Myocyte (in vitro differentiated cells): ENCODE data around the gene RAB7A. TPM values are rescaled to one million over a fixed set of nuclear protein-coding genes. Genes with fewer than 3 reads are reported as not detected.
"Not testable (repeated sequence)": the region's sequence is repeated elsewhere in the genome, so short reads cannot be mapped to it uniquely, and the experiment has no call there.

Experiments used
- DNase-seq: peaks from one replicate; pipeline ENCODE4 v3.0.0-alpha.2; 2012; ENCODE audit warnings: low read depth
- total RNA-seq: library from RNA; depleted of rRNA; stranded (reverse); fragments of >200 nt; gene quantifications from 2 replicates; pipeline ENCODE4 v1.2.3, GENCODE V29; 2014

The RAB7A gene
- total RNA-seq, 1 donor from 2014 or later = 109 TPM

DNA sequence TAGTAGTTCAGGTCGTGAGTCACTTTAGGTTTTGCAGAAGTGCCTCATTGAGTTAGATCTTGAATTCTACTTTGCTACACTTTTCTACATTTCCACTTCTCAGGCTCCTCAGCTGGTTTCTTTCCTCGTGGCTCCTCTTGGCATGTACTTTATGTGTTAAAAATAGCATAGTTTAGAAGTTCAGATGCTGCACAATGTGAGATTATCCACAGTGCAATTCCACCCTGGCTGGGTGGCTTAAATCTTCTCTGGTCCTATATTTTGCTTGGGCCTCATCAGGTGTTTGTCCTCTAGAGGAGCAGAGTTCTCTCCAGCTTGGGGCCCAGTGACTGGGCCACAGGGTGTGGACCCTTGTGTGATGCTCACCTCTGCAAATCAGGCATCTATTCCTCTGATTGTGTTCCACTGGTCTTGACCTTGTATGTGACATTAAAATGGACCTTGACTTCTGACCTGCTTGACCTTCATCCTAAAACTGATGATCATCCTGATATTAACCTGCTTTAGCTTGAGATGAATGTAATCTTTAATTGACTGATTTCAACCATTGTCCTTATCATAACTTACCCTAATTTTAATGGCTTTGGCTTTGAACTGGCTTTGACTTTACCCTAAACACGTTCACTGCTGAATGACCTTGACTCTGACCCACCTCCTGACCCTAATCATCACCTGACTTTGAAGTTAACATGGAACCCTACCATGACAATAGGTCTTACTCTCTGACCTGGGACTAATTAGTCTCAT is 89.5 kb downstream of the RAB7A start:
- DNase-seq = no peak

DNA sequence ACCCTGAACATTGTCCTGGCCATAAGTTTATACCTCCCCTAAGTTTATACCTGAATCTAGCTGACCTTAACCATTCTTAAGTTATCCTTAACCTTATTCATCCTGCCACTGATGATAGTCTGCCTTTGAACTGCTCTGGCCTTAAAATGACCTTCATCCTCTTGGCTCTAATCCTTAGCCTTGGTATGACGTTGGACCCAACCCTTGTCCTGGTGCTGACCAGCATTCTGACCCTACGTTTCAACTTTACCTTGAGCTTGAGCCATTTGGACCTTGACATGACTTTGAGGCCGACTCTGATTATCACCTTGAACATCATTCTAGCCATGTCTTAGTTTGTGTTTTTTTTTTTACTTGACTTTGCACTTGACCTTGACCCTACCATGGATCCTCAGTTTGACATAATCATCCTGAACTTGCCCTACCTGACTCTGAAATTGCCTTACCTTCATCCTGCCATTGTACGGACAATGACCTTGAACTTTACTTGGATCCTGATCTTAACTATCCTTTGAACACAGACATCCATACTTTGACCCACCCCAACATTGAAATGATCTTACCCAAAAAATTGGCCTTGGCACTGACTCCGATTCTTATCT is 92.3 kb downstream of the RAB7A start:
- DNase-seq = no peak

GRCh38 chr3:128820252-128820839 is 94.4 kb downstream of the RAB7A start:
- no peak for DNase-seq

- DNase-seq = no peak
Observed at GRCh38 chr3:128823008-128823407, 97.0 kb downstream of the RAB7A start.

DNA sequence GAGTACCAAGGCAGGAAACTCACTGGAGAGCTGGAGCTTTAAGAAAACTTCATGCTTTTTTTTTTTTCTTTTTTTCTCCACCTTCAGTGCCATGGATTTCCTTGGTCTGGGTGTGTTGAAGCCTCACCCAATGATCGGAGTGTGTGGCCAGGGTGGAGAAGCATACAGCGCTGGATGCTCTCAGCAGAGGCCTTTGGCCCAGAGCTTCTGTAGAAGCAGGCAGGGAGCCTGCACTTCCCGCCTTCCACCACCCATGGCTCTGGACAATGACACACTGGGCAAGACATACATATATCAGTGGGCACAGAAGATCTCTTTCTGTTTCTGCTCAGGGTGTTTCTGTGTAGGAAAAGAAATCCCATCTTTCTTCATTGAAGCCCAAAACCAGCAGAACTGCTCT is 97.6 kb downstream of the RAB7A start:
- DNase-seq = no peak

DNA sequence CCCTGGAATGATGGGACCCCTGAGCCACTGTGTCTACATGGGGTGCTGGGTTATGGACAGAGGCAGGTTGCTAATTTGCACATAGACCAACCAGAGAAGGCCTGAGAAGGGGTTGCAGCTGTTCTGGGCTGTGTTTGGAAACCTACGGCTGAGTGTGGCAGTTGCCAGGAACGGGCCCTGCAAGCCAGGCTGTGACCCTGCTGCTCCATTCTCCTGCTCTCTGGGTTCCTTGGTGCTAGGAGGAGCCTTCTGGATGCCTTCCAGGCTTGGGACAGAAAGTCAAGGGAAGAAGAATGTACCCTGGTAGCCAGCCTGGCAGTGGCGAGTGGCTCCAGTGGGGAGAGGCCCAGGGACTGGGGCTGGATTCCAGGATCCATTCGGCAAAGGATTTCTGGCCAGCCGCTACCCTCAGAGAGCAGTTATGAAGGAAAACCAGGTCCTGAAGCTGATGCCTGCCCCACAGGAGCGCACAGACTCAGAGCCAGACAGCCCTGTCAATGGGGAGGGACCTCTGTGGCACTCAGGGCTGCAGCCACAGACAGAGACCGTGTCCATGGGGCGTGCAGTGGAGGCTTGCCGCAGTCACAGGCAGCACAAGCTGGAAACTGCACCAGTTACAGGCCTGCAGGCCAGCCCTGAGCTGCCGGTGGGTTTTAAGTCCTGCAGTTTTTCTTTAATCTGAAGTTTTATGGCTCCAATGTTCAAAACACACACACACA is 98.3 kb downstream of the RAB7A start:
- DNase-seq = peak; percentile 84

GRCh38 chr3:128825117-128825725 is 99.2 kb downstream of the RAB7A start:
- peak; percentile 63 for DNase-seq

DNA sequence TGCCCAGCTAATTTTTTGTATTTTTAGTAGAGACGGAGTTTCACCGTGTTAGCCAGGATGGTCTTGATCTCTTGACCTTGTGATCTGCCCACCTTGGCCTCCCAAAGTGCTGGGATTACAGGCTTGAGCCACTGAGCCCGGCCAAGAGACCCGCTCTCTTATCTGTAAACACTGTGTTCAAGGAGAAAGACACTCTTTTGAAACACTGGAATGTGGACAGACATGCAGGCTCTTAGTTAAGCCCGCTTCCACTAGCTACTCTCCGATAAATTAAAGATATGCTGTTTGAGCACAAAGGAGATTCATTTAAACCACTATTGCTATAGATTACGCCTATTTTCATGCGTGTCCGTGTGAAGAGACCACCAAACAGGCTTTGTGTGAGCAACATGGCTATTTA is 103.1 kb downstream of the RAB7A start:
- DNase-seq = not testable (repeated sequence)

GRCh38 chr3:128829925-128830625 is 104.1 kb downstream of the RAB7A start:
- not testable (repeated sequence) for DNase-seq

- DNase-seq = not testable (repeated sequence)
Observed at GRCh38 chr3:128830762-128831161, 104.8 kb downstream of the RAB7A start.

GRCh38 chr3:128832979-128833378 is 107.0 kb downstream of the RAB7A start:
- not testable (repeated sequence) for DNase-seq

DNA sequence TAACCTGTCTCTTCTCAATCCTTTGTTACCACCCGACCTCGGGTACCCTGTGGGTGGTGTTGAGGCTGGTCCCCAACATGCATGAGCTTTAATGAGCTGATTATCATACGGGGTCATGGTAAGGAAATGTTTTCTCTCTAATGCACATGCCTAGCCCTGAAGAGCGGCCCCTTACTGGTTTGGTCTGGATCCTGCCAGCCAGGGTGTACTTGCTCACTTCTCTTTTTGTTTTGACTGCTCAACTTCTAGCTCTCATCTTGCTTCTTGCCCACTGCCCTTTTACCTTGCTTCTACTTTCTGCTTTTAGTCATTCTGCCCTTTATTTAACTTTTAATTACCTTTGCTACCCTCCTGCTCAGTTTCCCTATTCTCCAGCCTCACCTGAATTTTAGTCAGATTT is 109.1 kb downstream of the RAB7A start:
- no peak for DNase-seq

GRCh38 chr3:128841926-128842920 is 116.2 kb downstream of the RAB7A start:
- DNase-seq = no peak

DNA sequence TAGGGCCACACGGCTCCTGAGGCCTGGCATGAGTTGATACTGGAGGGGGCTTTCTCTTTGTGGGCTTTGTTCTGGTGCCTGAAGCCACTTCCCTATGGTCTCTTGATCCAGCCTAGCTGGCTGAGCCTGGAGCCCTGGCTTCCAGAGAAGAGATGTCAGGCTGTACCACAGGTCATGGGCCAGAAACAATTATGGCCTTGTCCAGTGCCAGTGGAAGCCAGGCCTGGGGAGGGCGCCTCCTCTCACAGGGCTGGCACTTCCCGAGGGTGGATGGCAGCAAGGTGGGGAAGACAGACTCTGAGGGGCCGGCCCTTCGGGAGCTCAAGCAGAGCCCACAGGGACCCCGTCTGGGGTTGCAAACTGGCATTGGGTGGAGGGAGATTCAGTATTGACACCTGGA is 118.5 kb downstream of the RAB7A start:
- no peak for DNase-seq

DNA sequence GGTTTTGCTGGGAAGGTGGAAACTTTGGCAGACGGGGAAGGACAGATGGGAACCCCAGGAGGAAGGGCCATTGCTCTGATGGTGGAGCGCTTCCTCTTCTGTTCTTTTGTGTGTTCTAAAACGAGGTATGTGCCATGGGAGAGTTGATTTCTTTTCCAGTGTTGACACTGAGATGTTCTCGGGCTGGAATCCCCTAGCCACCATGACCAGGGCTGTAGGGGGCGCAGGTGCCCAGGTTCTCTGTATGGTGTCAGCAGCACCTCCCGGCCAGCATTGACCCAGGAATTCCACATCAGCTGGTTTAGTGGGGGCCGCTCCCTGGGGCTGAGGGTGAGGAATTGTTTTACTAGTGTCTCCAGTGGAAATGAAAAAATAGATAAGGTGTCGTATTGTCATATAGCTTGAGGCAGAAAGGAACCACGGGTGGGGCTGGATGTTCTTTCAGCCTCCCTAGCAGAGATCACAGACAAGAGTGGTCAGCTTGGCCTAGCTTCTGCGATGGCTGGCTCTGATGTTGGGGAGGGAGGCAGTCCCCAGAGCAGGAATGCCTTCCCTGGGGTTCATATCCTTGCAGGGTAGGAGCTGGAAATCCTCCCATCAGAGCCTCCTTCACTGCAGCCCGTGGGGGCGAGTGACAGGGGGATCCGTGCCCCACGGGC is 119.3 kb downstream of the RAB7A start:
- no peak for DNase-seq

DNA sequence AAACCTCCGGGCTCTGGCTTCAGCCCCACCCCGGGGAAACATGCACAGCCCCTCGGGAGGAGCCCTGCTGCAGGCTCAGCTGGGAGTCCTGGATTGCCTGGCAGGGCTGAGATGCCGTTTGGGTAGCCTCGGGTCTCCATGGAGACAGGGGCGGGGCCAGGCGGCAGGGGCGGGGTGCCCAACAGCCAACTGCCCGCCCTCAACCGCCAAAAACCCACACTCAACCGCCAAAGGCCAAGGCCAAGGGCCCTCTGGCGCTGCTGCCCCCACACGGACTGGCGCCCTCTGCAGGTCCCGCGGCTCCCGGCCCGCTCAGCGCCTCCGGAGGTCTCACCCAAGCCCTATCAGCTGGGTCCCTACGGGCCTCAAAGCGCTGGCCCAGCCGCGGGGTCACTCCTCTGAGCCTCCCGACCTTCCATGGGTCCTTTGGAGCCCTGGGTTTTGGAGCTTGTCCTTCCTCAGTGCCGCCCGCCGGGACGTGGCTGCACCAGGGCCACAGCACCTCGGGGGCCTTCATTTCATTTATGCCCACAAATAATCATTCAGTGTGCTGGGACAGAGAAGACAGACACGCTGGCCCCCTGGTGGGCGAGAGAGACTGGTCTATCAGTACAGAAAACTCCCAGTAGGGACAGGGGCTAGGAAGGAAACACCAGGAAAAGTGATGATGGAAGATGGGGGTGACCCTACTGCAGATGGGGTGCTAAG is 119.9 kb downstream of the RAB7A start:
- peak; percentile 92 for DNase-seq

GRCh38 chr3:128846486-128846891 is 120.5 kb downstream of the RAB7A start:
- no peak for DNase-seq

DNA sequence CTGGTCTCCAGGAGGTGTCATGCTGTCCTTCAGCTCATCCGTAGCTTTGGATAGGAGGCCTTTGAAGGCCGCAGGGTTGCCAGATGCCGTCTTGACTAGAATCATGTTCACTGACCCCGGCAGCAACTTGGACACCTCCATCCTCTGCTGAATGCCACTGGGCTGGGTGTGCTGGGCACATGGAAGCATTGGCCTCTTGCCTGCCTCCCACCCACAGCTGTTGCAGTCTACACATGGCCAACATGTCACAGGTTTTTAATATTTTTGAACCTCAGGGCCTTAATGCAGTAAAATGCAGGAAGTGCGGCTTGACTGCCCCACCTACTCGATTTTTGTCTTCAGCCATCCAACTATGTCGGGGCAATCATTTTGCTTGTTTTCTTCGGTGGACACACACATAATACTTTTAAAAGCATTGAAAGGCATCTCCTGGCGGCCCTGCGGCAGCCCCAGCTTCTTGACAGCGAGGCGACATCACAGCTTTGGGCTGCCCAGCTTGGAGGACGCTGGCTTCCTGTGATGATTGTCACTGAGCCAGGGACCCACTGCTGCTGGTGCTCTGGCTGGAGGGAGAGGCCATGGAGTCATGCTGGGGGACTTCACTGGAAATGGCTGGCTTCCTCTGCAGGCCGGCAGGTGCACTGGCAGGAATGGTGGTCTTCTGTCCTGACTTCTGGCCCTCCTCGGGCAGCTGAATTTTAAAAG is 121.8 kb downstream of the RAB7A start:
- DNase-seq = peak; percentile 50
